Chondrocyte (in vitro differentiated cells): ENCODE data around the gene GALNT2. TPM values are rescaled to one million over a fixed set of nuclear protein-coding genes. Genes with fewer than 3 reads are reported as not detected.

Experiments
- DNase-seq: peaks from one replicate; pipeline ENCODE4 v3.0.0; 2021; ENCODE audit warnings: mixed read lengths, low spot score
- H3K27ac Mint-ChIP-seq: one replicate; pipeline ENCODE4 v1.8.0; 2021; ENCODE audit warnings: mild to moderate bottlenecking, moderate library complexity, mixed read lengths; ENCODE audit not compliant: unreplicated experiment
- H3K27me3 Mint-ChIP-seq: 2 replicates; pipeline ENCODE4 v1.8.0; 2021; ENCODE audit warnings: low read depth, mixed read lengths
- H3K36me3 Mint-ChIP-seq: 2 replicates; pipeline ENCODE4 v1.8.0; 2021; ENCODE audit warnings: low read depth, mixed read lengths
- H3K4me1 Mint-ChIP-seq: 2 replicates; pipeline ENCODE4 v1.8.0; 2021; ENCODE audit warnings: low read depth, mild to moderate bottlenecking, mixed read lengths
- H3K4me3 Mint-ChIP-seq: one replicate; pipeline ENCODE4 v1.8.0; 2021; ENCODE audit warnings: mild to moderate bottlenecking, moderate library complexity, mixed read lengths; ENCODE audit not compliant: unreplicated experiment
- H3K9me3 Mint-ChIP-seq: 2 replicates; pipeline ENCODE4 v1.8.0; 2021; ENCODE audit warnings: low read depth, mixed read lengths
- CTCF ChIP-seq: fragments of 200-600 bp; sonication (generic); IDR thresholded peaks from 2 replicates; pipeline ENCODE4 v1.5.0; 2021; ENCODE audit warnings: antibody characterized with exemption, mild to moderate bottlenecking, moderate library complexity
- total RNA-seq: library from RNA; stranded (reverse); gene quantifications from 3 replicates; pipeline ENCODE4 v1.2.1, GENCODE V29; 2021

The GALNT2 gene
- total RNA-seq, 1 donor from 2014 or later: 223 TPM

- no peak overlapping the region for H3K4me3 Mint-ChIP-seq
- no peak for DNase-seq
These were observed 40.5 kb upstream of the GALNT2 start for GRCh38 chr1:230026572-230026971.

GRCh38 chr1:230028602-230029223 is 38.3 kb upstream of the GALNT2 start:
- TF ChIP-seq CTCF: no peak
- DNase-seq: no peak
- peaks cover 20% of the 10 kb centered on the region for H3K9me3 Mint-ChIP-seq

More at GRCh38 chr1:230026572-230026971, 40.5 kb upstream of the GALNT2 start:
- H3K4me1 Mint-ChIP-seq: no peaks in the 10 kb centered on the region
- H3K36me3 Mint-ChIP-seq: peaks cover 5% of the 10 kb centered on the region
- H3K9me3 Mint-ChIP-seq: peaks cover 21% of the 10 kb centered on the region
- peaks cover 6% of the 10 kb centered on the region for H3K27me3 Mint-ChIP-seq
- TF ChIP-seq CTCF: no peak
- no peak overlapping the region for H3K27ac Mint-ChIP-seq

GRCh38 chr1:230029244-230029941 is 37.6 kb upstream of the GALNT2 start:
- no peak overlapping the region for H3K27ac Mint-ChIP-seq
- no peak overlapping the region for H3K4me3 Mint-ChIP-seq
- no peak for TF ChIP-seq CTCF
- no peak for DNase-seq
- peaks cover 16% of the 10 kb centered on the region for H3K9me3 Mint-ChIP-seq
- peaks cover 3% of the 10 kb centered on the region for H3K36me3 Mint-ChIP-seq
- H3K27me3 Mint-ChIP-seq: no peaks in the 10 kb centered on the region
- no peaks in the 10 kb centered on the region for H3K4me1 Mint-ChIP-seq

More at GRCh38 chr1:230028602-230029223, 38.3 kb upstream of the GALNT2 start:
- no peak overlapping the region for H3K4me3 Mint-ChIP-seq
- H3K4me1 Mint-ChIP-seq: no peaks in the 10 kb centered on the region
- H3K27ac Mint-ChIP-seq: no peak overlapping the region
- H3K36me3 Mint-ChIP-seq: peaks cover 5% of the 10 kb centered on the region
- H3K27me3 Mint-ChIP-seq: no peaks in the 10 kb centered on the region

GRCh38 chr1:230030122-230030821 is 36.8 kb upstream of the GALNT2 start:
- TF ChIP-seq CTCF: no peak
- Mint-ChIP-seq H3K4me3 (no peak overlapping the region), H3K36me3 (peaks cover 3% of the 10 kb centered on the region), H3K27me3 (no peaks in the 10 kb centered on the region), H3K27ac (no peak overlapping the region), H3K9me3 (peaks cover 18% of the 10 kb centered on the region), H3K4me1 (no peaks in the 10 kb centered on the region)
- no peak for DNase-seq

- Mint-ChIP-seq H3K36me3 (peaks cover 2% of the 10 kb centered on the region), H3K27me3 (no peaks in the 10 kb centered on the region)
These were observed 35.9 kb upstream of the GALNT2 start for GRCh38 chr1:230031131-230031530.

More at GRCh38 chr1:230031131-230031530, 35.9 kb upstream of the GALNT2 start:
- DNase-seq: no peak
- H3K4me1 Mint-ChIP-seq: no peaks in the 10 kb centered on the region
- TF ChIP-seq CTCF: no peak
- H3K27ac Mint-ChIP-seq: no peak overlapping the region
- no peak overlapping the region for H3K4me3 Mint-ChIP-seq
- peaks cover 16% of the 10 kb centered on the region for H3K9me3 Mint-ChIP-seq
